Loucy (cell line): ENCODE measurements around the gene FABP7.

Source experiments
- H2AFZ ChIP-seq: fragments of 200-600 bp; sonication (generic); 2 replicates; pipeline ENCODE4 v1.6.0; 2016; ENCODE audit warnings: antibody characterized with exemption, mild to moderate bottlenecking, low read length, moderate library complexity
- H3F3A ChIP-seq: fragments of 200-600 bp; 2 replicates; pipeline ENCODE4 v1.6.0; 2016; ENCODE audit warnings: antibody characterized with exemption, low read depth, mild to moderate bottlenecking
- H3K27me3 ChIP-seq: fragments of 200-600 bp; sonication (generic); 2 replicates; pipeline ENCODE4 v1.6.1; 2014; ENCODE audit warnings: low read length, mild to moderate bottlenecking; ENCODE audit not compliant: insufficient read depth, poor library complexity, severe bottlenecking
- H3K36me3 ChIP-seq: fragments of 200-600 bp; sonication (generic); 2 replicates; pipeline ENCODE4 v1.6.1; 2016; ENCODE audit warnings: low read length; ENCODE audit not compliant: insufficient read depth
- H3K4me1 ChIP-seq: fragments of 200-600 bp; sonication (generic); 2 replicates; pipeline ENCODE4 v1.5.1; 2014; ENCODE audit warnings: low read length, mild to moderate bottlenecking; ENCODE audit not compliant: insufficient read depth, poor library complexity, severe bottlenecking
- H3K4me2 ChIP-seq: fragments of 200-600 bp; sonication (generic); 2 replicates; pipeline ENCODE4 v1.6.0; 2014; ENCODE audit warnings: antibody characterized with exemption, low read length, low read depth, mild to moderate bottlenecking; ENCODE audit not compliant: poor library complexity, severe bottlenecking
- H3K4me3 ChIP-seq: fragments of 200-600 bp; sonication (generic); 2 replicates; pipeline ENCODE4 v1.5.1; 2014; ENCODE audit warnings: low read length, mild to moderate bottlenecking, mixed read lengths; ENCODE audit not compliant: poor library complexity, severe bottlenecking
- H3K79me2 ChIP-seq: fragments of 200-600 bp; sonication (generic); 2 replicates; pipeline ENCODE4 v1.6.1; 2014; ENCODE audit warnings: low read length; ENCODE audit not compliant: insufficient read depth
- H3K9ac ChIP-seq: fragments of 200-600 bp; sonication (generic); 2 replicates; pipeline ENCODE4 v1.6.0; 2014; ENCODE audit warnings: mild to moderate bottlenecking, low read depth, low read length, moderate library complexity; ENCODE audit not compliant: poor library complexity, severe bottlenecking
- H3K9me2 ChIP-seq: fragments of 200-600 bp; sonication (generic); replicated peaks from 2 replicates; pipeline ENCODE4 v1.6.1; 2016; ENCODE audit warnings: low read depth, low read length, mixed read lengths
- H3K9me3 ChIP-seq: fragments of 200-600 bp; sonication (generic); 2 replicates; pipeline ENCODE4 v1.6.1; 2014; ENCODE audit warnings: mild to moderate bottlenecking, antibody characterized with exemption, low read length, low read depth; ENCODE audit not compliant: insufficient read depth
- H4K20me1 ChIP-seq: fragments of 200-600 bp; sonication (generic); 2 replicates; pipeline ENCODE4 v1.6.0; 2014; ENCODE audit warnings: antibody characterized with exemption, low read length, mild to moderate bottlenecking; ENCODE audit not compliant: insufficient read depth, poor library complexity, severe bottlenecking
- CTCF ChIP-seq: fragments of 200-600 bp; sonication (generic); conservative IDR thresholded peaks from 2 replicates; pipeline ENCODE4 v1.5.1; 2014; ENCODE audit warnings: mild to moderate bottlenecking, antibody characterized with exemption, low read length
- EZH2phosphoT487 ChIP-seq: fragments of 200-600 bp; IDR thresholded peaks from 2 replicates; pipeline ENCODE4 v1.6.1; 2018; ENCODE audit warnings: antibody characterized with exemption, mild to moderate bottlenecking, moderate library complexity, borderline replicate concordance

Gene FABP7

GRCh38 chr6:122736163-122736562, 43.4 kb upstream of the FABP7 start:
- H2AFZ ChIP-seq: no peak overlapping the region

GRCh38 chr6:122736616-122737015, 42.9 kb upstream of the FABP7 start:
- no peak overlapping the region for H3K9ac ChIP-seq
- H3K4me3 ChIP-seq: no peak overlapping the region
- TF ChIP-seq EZH2phosphoT487 (no peak), CTCF (no peak)
- H3K4me2 ChIP-seq: no peak overlapping the region
- H2AFZ ChIP-seq: no peak overlapping the region
- no peaks in the 10 kb centered on the region for H3K9me2 ChIP-seq
- H3K4me1 ChIP-seq: no peaks in the 10 kb centered on the region
- no peaks in the 10 kb centered on the region for H3K9me3 ChIP-seq
- H3K79me2 ChIP-seq: no peaks in the 10 kb centered on the region
- H4K20me1 ChIP-seq: no peaks in the 10 kb centered on the region
- no peaks in the 10 kb centered on the region for H3K27me3 ChIP-seq
- no peaks in the 10 kb centered on the region for H3F3A ChIP-seq
- no peaks in the 10 kb centered on the region for H3K36me3 ChIP-seq

More at GRCh38 chr6:122736163-122736562, 43.4 kb upstream of the FABP7 start:
- Histone ChIP-seq H3K4me3 (no peak overlapping the region), H3K79me2 (no peaks in the 10 kb centered on the region), H3K36me3 (no peaks in the 10 kb centered on the region), H3F3A (no peaks in the 10 kb centered on the region), H3K9ac (no peak overlapping the region), H3K27me3 (no peaks in the 10 kb centered on the region), H4K20me1 (no peaks in the 10 kb centered on the region), H3K4me1 (no peaks in the 10 kb centered on the region), H3K4me2 (no peak overlapping the region), H3K9me3 (no peaks in the 10 kb centered on the region), H3K9me2 (no peaks in the 10 kb centered on the region)
- TF ChIP-seq CTCF (no peak), EZH2phosphoT487 (no peak)

- no peak overlapping the region for H2AFZ ChIP-seq
- H3K9ac ChIP-seq: no peak overlapping the region
- TF ChIP-seq EZH2phosphoT487: no peak
- TF ChIP-seq CTCF: no peak
- H3F3A ChIP-seq: no peaks in the 10 kb centered on the region
- H3K9me2 ChIP-seq: no peaks in the 10 kb centered on the region
- no peaks in the 10 kb centered on the region for H3K4me1 ChIP-seq
- no peaks in the 10 kb centered on the region for H3K9me3 ChIP-seq
- H3K36me3 ChIP-seq: no peaks in the 10 kb centered on the region
- H4K20me1 ChIP-seq: no peaks in the 10 kb centered on the region
- H3K27me3 ChIP-seq: no peaks in the 10 kb centered on the region
- H3K4me2 ChIP-seq: no peak overlapping the region
- H3K79me2 ChIP-seq: no peaks in the 10 kb centered on the region
- H3K4me3 ChIP-seq: no peak overlapping the region
Observed at GRCh38 chr6:122740091-122740490, 39.4 kb upstream of the FABP7 start.
